HG03095 (cell line): ENCODE data around the gene PDE2A.

Experiments
- ATAC-seq: cut with Tn5 transposase; IDR thresholded peaks from one replicate; pipeline ENCODE4 v1.9.1; 2021; ENCODE audit warnings: moderate library complexity; ENCODE audit not compliant: unreplicated experiment

The PDE2A gene

DNA sequence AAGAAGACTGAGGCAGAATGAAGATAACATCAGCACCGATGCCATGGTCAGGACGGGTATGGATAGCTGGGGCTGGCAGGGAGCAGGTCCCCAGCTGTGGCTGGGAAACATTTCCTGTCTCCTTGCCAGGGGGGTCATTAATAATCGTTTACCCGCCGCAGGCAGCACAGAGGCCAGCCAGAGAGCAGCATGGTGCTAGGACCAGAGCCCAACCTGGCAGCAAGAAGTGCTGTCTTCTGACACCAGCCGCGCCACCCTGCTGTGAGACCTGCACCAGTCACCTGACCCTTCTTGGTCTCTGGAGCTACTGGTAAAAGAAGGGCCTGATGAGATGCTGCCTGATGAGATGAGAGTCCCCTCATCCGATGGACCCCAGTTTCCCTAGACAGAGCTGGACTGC lies 36.3 kb downstream of the PDE2A start:
- ATAC-seq: no peak

DNA sequence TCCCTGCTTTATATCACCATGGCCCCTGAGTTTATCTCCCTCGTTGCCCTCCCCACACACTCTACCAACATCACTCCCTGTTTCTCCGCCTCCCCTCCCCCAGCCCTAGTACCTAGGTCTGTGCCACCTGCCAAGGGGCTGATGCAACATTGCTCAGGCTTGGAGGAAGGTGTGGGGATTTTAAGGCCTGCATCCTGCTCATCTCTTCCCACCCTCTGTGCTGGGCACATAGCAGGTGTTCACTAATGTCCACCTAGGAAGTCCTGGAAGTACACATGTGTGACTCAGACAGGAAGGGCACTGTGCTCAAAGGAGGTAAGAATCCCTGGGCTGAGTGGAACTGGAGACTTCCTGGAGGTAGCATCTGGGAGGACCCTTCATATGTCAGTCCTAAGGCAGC lies 37.0 kb downstream of the PDE2A start:
- ATAC-seq: no peak

DNA sequence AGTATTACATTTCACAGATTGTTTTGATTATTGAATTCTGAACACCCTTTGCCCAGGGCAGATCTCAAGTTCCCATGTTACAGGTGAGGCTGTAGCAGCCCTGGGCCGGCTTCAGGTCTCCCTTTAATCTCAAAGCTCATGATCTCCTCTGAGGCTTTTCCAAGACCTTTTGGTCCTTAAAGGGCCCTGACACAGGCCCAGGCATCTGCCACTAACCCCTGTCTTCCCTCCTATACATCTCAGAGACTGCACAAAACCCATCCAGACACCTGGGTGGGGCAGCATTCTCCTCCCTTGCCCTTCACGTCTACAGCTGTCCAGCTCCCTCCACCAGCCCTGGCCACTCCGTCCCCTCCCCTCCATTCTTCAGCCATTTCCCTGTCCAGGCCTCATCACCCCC lies 37.8 kb downstream of the PDE2A start:
- no peak for ATAC-seq

DNA sequence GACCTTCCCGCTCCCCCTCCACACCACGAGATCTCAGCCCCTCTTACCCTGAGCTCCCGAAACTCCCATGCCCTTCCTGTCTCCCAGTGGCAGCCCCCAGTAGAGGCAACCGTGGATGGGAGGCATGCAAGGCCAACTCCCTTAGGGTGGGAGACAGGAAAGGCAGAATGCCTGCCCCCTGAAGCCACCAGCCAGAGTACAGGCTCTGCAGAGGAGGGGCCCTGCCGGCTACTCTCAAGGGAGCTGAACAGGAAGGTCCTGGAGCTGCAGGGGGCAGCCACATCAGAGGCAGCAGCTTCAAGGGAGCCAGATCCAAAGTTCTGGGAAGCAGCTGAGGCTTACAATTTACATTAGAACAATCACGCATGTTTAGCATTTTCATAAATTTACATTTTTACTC lies 38.3 kb downstream of the PDE2A start:
- ATAC-seq: no peak

DNA sequence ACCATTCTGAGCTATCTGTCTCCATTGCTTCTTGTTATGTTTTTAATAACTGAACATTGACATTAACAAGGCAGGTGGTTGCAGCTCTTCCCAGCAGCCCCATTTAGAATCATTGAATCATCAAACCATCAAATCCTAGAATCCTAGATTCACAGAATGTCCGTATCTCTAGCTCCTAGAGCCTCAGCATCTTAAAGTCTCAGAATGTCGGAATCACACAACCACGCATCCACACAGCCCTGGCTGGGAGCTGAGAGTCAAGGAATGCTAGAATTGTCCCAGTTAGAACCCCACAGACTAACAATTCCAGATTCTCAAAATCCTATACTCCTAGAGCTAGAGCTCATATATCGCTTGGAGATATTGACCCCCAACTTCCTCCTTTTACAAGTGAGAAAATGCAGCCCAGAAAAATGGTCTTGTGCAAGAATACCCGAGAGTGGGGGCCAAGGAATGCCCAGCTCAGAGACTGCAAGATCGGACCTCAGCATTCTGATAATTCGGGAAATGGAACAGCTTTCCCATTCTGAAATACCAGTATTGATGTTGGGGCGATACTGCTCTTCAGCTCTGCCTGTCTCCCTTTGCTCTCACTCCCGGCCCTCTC lies 38.8 kb downstream of the PDE2A start:
- ATAC-seq: no peak

DNA sequence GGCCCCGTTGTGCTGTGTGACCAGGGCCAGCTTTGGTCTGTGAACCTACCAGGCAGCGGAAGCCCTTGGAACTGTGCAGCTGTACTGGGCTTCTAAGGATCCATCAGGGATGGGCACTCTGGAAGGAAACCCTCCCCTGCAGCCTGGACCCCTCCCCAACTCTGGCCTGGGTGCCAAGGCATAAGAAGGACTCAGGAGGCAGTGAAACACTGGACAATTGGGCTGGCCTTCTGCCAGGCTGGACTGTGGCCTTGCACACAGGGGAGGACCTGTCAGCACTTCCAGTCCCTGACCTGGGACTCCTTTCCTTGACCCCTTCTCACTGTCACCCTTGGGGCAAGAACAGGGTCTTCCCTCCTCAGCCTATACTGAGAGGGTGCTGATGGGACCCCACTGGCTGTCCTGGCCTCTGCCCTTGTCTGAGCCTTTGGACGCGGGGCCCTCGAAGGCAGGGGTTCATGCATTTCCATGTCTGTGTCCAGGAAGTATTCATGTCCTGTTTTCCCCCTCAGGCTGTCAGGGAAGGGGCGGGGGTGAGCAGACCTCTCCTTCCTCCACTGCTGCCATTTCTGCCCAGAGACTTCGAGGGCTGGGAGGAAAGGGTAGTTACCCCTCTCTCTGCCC lies 39.6 kb downstream of the PDE2A start:
- no peak for ATAC-seq

DNA sequence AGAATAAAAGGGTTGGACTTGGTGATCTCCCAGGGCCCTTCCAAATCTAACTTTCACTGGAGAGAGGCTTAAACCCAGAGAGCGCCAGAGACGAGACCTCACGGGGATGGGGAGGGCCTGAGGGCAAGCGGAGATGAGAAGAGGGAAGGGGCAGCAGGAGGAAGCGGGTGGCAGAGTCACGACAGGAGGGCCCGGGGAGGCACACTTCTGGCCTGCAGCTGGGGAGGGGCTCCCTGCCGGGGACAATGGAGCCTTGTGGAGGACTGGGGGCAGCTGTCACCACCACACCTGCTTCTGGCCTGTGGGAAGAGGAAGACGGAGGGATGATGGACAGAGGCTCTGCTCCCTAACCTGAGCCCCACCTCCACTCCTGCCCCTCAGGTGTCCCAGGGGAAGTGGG lies 40.2 kb downstream of the PDE2A start:
- ATAC-seq: no peak

DNA sequence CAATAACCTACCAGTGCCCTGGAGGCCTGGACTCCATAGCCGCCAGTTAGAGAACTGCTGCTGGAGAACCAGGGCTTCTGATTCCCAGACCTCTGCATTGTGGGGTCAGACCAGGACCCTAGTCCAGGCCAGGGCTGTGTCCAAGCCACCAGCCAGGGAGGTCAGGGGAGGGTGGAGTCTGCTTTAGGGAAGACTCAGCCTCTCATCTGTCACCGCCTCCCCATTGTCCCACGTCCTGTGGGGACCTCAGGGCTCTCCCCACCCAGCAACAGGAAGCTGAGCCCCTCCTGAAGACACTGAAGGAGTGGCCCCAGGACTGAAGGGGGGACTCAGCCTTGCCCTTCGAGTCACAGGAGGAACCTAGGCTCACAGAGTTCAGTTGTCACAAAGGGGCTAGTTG lies 41.2 kb downstream of the PDE2A start:
- no peak for ATAC-seq

DNA sequence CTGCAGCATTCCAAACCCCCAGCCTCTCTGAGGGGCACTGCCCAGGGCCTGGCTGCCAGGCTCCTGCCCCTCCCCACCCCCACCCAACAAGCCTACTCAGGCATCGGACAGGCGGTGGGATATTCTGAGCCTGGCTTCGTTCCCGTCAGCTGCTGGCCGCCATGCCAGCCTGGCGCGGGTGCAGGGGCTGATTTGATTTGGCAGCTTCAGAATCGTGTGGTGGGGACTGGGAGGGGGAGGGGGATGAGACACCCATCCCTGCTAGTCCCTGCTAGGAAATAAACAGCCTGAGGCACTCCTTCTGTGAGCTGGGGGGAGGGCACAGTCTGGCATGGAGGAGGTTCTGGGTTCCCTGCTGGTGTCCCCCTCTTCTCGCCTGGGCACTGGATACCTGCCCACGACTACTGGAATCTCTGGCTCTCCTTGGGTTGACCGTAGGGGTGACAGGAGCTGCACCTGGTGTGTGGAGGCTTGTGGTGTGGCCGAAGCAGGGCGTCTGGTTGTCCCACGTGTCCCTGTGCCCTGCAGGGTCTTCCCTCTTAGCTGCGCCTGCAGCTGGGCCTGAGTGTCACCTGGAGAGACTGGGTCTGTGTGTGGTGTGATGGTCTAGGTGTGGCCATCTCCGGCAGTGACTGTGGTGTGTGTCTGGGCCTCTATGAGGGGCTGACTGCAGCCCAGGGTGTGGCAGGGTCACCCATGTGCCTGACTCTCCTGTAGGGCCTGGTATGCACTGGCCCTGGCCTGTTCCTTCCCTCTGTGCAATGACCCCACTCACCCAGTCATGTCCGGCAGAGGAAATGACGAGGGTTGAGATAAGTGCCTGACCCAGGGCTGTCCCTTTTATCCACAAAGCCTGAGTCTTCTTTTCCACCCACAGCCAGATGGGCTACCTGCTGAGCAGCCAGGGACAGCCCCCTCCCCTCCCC lies 42.2 kb downstream of the PDE2A start:
- no peak for ATAC-seq

DNA sequence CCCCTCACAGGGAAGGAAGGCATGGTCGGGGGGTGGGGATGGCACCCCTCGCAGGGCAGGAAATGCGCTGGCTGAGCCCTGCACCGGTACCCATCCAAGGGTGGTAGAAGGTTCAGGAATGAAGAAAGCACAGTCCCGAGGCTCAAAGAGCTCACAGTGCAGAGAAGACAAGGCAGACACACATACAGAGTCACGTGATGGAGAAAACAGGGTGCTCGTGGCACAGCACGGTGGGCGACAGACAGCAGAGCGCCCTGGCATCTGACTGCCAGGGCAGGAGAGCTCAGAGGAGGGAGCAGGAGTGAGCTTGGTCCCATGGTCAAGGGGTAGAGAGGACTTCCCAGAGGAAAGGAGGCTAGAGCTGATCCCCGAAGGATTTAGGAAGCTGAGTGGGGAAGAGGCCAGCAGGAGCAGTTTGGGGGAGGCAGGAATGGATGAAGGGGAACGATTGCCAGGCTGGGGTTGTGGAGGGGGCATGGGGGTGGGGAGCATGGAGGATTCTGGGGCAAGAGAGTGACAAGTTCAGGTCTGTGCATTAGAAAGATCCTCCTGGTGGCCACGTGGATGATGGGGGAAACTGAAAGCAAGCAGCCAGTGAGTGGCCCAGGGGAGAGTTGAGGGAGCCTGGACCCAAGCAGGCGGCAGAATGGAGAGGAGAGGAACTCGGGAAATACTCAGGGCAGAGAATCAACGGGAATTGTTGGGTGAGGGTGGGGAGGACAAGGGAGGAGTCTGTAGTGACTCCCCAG lies 43.9 kb downstream of the PDE2A start:
- ATAC-seq: no peak

DNA sequence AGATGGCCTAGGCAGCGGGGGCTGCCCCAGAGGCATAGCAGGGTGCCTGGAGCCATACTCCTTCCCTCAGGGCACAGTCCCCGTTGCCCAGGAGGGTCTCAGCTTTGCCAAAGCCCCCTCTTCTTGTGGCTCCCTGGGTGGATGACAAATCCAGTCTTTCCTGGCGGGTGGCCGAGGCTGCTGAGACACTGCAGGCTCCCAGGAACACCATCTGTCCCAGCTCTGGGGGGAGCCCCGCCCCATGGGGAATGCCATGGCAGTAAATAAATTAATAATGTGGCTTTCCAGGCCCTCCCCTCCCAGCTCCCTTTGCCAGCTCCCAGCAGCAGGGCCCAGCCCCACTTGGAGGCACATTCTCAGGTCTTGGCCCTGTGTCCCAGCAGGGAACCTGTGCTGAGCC lies 45.0 kb downstream of the PDE2A start:
- no peak for ATAC-seq

DNA sequence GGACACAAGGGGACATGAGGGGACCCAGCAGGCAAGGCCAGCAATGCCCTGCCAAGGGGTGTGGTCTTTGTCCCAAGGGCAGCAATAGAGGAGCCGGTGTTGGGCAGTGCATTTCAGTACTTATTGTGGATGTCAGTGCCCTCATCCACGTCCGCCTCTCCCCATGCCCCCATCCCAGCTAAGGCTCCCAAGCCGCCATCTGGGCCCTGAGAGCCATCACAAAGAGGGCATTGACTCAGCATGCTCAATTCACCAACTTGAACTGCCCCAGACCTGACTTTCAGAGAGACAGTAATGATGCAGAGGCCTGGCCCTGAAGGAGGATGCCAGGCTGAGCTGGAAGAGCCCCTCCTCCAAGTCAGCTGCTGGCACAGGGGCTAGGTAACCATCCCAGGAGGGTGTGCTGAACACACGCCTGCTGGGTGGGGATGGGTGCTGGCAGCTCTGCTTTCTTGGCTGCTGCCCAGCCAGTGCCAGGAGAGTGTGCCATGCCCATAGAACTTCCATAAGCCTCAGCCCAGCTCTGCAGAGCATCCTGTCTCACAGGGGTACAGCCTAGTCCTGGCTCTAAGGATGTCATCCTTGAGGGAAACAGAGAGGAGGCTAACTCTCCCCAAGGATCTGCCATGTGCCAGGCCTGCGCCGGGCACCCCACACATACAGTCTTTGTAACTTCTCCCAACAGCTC lies 46.5 kb downstream of the PDE2A start:
- no peak for ATAC-seq

DNA sequence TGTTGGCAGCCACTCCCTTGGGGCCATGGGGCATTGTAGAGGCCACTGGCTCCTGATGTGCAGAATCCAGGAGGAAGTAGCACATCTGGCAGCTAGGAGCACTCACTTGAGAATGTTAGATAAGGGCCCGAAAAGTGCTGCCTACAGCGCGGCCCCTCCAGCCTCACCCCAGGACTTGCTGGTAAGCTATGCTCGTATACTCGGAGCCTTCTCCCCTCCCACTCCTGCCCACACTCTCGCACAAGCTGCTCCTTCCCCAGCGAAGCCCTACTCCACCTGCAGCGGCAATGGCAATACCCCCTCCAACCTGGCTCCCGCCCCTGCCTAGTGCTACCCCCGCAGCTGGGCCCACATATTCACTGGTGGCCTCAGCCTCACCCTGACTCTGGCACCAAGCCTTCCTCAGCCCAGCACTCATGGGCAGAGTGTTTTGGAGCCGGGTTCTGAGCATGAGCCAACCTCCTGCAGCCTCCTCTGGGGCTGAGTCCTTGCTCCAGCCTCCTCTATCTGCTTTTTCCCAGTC lies 47.7 kb downstream of the PDE2A start:
- ATAC-seq: no peak

DNA sequence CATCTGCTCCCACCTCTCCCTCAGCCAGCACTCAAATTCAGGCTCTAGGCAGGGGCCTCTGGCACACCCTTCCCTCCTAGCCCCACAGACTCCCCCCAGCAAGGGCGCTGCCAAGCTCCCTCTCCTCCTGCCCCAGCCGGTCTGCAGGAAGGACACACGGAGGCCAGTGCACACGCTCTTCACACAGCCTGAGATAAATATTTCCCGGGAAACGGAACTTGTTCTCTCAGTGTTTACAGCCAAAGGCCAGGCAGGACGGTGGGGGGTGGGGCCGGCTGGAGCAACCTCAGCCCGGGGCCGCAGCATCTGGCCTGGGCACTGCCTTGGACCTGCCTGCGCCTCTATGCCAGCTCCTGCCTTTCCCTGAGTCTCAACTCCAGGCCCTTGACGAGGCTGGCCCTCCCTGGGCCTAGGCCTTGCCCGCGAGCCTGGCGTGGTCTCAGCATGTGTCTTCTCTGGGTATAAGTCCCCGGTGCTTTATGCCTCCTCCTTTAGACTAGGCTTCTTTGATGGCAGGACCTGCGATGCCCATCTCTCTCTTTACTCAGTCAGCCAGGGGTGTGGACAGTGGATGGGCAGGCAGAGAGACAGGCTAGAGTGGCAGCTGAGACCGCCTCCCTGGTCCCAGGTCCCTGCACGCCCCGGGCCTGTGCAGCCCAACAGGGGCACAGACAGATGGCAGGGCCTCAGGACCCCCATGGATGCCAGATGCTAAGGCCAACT lies 48.4 kb downstream of the PDE2A start:
- no peak for ATAC-seq

DNA sequence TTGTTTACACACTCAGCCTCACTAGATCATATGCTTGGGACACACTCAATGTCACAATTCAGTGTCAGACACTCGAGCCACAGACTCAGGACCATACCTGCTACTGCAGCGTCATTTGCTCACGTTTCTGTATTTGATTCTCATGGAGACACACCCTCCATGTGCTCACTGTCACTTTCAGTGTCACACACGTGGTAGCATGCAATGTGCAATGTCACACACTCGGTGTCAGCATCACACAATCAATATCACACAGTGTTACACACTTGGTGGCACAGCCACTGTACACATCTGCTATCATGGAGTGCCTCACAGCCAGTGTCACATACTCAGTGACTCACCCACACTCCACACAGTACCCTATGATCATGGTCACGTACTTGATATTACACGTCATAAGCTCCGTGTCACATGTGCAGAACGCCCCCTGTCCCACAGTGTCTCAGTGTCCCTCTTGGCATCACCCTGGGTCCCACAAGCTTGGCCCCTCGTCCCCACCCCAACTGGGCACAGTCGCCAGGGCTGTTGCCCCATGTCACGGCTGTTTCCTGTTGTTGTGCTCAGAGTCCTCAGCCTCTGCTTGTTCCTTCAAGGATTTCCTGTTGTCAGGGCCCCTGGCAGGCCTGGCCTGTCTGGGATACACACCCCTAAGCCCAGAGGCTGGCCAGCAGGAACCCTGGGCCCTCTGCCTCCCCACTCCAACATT lies 49.6 kb downstream of the PDE2A start:
- ATAC-seq: no peak

DNA sequence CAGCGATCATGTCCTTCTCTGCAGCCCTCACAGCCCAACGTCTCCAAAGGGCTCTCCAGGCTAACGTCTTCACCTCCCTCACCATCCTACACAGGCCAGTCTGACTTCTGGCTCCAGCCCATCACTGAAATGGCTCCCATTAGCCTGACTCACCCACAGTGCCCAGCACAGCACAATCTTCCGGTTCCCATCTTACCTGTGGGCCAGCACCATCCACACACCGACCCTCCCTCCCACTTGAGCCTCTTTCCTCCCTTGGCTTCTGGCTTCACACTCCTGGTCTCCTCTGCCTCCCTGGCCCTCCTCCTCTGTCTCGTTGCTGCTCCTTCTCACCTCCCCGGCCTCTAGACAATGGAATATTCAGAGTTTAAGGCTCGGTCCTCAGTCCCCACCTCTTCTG lies 51.2 kb downstream of the PDE2A start:
- ATAC-seq: no peak

DNA sequence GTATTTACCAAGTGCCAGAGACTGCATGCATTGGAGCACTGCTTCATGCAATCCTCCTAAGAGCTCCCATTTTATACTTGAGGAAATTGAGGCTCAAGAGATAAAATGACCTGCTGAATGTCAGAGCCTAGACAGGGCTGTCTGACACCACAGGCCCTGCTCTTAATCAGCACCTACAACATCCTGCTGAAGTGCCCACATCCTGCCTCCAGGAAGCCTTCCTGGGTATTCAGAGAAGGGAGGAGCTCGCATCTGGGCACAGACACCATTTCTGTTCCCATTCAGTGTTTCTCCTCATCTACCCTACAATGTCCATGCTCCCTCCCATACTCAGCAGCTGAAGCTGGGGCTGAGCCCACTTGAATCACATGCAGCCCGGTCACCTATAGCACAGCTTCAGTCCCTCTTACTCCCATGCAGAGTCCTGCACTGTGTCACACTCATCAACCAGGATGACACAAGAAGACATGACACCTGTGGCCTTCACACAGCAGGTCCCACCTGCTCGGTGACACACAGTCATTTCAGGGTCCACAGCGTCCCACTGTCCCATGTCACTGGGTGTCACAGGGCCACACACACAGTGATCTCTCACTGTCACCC lies 53.1 kb downstream of the PDE2A start:
- no peak for ATAC-seq

DNA sequence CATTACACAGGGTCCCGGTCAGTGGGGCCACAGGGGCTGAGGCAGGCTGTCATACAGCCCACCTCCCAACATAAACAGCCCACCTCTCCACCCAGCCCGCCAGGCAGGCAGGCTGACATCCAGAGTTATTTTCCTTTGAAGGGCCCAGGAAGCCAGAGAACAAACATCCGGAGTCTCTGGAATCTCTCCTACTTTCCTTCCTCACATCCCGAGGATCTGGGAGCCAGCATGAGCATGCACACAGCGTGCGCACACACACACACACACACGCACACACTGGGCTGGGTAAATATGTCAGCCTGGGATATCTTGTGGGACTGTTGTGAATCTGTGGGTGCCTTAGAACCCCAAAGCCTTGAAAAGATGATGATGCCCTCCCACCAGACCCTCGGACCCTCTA lies 55.4 kb downstream of the PDE2A start:
- ATAC-seq: no peak
